ENCODE results near the gene BGN. TPM values are rescaled to one million over a fixed set of nuclear protein-coding genes. Genes with fewer than 3 reads are reported as not detected.

The BGN gene
- total RNA-seq, 1 experiment from 2014 or later: not detected

DNA sequence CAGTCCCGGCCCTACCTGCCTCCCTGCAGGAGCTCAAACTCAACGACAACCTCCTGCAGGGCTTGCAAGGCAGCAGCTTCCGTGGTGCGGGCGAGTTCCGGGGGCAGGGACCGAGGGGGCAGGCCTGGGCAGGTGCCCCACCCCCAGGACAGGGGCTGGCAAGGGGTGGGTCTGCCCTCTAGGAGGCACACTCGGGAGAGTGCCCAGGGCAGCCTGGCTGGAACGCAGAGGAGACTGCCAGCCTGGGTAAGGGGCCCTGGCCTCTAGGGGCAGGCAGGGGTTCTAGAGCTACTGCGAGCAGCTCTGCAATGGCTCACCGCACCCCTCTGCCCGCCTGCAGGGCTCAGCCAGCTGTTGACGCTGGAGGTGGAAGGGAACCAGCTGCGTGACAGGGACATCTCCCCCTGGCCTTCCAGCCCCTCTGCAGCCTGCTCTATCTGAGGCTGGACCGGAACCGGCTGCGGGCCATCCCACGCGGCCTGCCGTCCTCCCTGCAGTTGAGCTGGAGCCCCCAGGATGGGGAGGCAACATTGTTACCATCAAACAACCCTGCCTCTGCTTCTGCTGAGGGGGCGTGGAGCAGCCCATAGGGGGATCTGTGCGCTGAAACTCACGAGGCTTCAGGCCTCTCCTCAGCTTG lies 12.3 kb upstream of the BGN start:
- no peak for DNase-seq (ENCODE audit: low read depth)

DNA sequence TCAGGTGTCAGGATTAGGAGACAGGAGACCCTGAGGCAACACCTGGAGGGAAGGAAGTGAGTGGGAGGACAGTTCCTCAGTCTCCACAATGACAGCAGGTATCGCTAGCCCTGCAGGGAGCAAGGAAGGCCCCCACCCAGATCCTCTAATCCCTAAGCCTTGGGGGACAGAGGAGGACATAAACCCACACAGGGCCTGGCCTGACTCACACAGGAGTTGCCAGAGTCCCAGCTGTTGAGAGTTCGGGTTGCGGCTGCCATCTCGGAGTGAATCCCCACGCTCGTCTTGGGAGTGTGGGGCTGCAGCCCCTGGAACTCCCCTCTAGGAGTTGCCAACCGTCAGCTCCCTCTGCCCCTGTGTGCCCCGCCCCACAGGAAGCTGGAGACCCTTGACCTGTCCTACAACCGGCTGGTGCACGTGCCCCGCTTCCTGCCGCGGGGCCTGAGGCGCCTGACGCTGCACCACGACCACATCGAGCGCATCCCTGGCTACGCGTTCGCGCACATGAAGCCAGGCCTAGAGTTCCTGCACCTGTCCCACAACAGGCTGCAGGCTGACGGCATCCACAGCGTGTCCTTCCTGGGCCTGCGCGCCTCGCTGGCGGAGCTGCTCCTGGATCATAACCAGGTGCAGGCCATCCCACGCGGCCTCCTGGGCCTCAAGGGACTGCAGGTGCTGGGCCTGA lies 9.2 kb upstream of the BGN start:
- DNase-seq (ENCODE audit: low read depth): no peak

DNA sequence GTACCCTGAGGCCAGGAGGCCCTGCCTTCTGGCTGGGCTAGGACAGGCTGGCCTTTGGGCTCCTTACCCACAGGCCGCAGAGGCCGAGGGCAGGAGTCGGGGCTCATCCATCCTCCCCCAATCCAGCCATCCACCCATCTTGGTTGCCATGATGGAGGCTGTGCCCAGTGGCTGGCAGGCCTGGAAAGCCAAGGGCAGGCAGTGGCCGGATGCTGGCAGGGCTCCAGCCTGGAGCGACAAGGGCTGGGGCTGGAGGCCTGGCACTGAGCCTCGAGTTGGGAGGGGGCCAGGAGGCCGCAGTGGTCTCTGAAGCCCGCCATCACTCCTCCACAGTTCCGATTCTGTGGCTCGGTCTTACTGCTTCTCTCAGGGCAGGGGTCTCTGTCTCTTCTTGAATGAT lies 8.6 kb upstream of the BGN start:
- DNase-seq (ENCODE audit: low read depth): no peak

DNA sequence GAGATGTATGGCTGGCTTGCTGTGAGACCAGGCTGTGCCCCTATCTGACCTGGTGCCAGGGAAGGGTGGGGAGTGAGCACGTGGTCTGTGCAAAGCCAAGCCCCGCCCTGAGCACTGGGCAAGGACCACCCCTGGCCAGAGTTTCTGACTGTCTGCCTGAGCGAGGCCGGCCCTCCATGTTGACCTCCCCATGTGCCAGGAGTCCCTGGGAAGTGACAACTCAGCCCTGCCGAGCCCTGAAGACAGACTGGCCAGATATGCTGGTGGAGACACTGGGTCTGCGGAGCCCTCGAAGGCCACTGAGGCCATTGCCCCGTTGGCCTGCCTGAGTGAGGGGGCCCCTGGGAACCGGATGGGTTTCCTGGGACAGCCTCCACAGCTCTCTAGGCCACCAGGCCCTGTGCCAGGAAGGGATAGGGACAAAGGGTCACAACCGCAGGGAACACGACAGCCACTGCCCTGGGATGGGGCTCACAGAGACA lies 7.1 kb upstream of the BGN start:
- DNase-seq (ENCODE audit: low read depth): no peak

DNA sequence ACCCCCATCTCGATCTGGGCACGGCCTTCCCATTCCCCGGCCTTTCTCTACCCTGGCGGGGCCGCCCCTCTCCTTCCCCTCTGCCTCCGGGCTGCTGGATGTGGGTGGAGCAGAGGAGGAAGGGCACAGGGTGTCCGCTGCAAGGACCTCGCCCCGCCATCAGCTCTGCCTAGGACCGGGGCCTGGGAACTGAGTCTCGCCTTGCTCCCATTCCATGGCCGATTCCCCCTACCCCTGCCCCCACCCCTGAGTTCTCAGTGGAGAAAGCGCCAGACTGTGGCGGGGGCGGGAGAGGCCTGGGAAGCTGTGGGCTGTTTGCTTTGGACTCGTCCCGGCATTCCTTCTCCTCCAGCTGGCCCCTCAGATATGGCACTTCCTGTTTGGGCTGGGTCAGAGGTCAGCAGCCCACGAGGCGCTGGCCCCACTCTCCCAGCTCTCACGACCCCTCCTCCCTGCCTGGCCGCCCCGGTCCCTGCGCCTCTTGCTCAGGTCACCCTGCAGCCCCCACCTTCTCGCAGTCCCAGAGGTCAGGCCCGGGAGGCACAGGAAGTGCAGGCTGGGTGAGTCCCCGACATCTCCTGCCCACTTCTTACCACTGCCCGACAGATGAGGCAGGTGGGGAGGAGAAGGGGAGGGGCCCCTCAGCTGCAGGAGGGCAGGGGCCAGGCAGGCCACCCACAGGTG lies 6.4 kb upstream of the BGN start:
- no peak for DNase-seq (ENCODE audit: low read depth)

DNA sequence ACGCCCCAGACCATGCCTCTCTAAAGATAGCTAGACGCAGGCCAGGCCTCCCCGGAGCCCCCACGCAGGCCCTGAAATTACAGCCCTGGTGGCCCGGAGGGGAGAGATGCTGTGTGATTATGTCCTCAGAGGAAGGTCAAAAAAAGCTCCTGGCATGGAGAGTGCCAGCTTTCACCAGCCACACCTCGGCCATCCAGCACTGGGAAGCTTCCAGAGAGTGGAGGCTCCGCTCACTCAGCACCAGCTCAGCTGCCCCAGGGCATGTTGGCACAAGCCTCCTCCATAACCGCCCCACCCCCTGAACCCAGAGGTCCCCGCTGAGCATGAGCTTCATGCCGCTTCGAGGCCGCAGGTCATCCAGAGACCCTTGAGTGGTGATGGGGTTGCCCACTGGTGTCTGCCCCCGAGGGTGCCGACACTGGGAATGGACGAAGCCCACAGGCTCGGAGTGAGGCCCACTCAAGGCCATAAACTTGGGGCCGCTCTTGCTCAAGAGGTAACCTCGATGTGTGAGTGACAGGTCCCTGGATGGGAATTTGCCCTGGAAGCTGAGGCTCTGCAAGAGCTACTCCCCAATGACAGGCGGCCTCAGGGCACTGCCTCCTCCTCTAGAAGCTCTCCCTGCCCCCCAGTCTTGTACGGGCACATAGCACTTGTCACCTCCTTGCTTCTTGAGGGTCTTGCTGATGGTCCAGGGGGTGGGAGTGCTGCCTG lies 4.4 kb upstream of the BGN start:
- no peak for DNase-seq (ENCODE audit: low read depth)

DNA sequence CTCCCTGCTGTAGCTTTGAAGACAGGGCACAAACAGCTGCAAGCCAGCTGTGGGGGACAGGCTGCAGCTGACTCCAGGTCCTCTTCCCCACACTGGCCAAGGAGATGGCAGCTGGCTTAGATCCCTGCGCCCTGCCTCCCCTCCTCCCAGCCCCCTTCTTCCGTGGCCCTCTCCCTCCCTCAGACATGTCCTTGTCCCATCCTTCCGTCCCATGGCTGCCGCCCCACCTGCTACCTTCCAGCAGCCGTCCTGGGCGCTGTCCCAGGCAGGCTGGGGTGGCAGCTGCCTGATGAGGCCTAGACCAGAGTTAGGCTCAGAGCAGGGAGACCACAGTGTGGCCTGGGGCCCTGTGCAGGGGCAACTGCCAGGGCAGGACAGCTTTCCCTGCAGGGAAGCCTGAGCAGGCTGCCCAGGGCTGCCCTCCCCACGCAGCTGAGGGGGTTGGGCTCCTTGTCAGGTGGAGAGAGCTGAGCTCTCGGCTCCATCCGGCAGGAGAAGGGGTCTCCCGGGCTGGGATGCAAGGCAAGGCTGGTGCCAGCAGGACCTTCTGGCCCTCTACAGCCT lies 3.3 kb upstream of the BGN start:
- DNase-seq (ENCODE audit: low read depth): no peak

DNA sequence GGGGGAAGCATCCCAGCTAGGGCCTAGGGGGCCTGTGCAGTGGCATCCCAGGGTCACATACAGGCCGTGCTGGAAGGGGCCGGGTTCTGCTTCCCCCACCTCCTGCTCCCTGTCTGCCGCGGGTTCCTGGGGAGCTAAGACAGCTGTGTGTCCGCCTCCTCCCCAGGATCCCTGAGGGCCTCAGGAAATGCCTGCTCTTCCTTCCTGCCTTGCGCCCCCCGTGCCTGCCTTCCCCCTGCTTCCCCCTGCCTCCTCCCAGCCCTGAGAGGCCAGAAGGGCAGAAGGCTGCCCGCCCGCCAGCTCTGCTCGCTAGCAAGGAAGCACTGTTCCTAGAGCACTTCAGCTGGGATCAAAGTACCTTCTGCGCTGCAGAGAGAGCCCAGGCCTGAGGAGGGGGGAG lies 2.9 kb upstream of the BGN start:
- no peak for DNase-seq (ENCODE audit: low read depth)

DNA sequence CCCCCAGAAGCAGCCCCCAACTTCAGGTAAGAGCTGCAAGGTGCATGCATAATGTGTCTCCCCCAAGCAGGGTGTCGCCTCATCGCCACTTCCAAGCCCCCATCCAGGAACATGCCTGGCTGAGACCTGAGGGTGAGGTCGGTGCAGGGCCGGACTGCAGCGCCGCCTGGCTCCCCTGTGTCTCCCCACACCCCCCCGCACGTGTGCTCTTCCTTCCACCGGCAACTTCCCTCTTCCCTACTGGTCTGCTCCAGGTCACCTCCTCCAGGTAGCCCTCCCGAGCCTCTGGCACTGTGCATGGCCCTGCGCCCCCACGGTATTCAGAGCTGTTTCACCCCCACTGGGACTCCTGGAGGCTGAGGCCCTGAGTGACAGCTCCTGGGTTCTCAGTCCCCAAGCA lies 2.2 kb upstream of the BGN start:
- no peak for DNase-seq (ENCODE audit: low read depth)

DNA sequence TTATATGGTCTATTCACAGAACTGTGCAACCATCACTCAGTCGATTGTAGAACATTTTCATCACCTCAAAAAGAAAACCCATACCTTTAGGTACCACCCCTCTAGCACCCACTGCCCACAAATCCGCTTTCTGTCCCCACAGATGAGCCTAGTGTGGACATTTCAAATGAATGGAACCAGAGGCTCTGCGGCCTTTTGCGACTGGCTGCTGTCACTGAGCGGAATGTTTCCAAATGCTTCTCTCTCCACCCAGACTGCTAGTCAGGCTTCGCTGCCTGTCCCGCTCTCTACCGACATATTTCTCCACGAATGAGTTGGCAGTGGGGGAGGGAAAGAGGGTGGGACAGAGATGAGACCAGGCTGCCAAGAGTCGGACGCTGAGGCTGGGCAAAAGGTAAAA lies 1.7 kb upstream of the BGN start:
- no peak for DNase-seq (ENCODE audit: low read depth)

DNA sequence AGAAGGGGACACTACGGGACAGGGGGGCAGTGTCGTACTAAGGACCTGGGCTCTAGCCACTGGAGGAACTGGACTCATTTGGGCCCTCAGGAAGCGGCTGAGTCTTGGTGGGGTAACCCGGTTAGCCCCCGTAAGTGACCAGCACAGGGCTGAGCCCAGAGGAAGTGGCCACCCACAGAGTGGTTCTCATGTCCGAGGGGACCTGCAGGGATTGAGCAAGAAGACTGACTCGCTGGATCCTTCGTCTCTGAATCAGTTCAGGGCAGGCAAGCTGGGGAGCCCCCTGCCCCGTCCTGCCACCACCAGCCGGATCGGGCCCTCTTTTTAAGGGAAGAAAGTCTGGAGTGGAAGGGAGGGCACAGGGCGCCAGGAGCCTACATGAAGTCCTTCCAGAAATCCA lies 719 bp upstream of the BGN start:
- DNase-seq (ENCODE audit: low read depth): no peak

DNA sequence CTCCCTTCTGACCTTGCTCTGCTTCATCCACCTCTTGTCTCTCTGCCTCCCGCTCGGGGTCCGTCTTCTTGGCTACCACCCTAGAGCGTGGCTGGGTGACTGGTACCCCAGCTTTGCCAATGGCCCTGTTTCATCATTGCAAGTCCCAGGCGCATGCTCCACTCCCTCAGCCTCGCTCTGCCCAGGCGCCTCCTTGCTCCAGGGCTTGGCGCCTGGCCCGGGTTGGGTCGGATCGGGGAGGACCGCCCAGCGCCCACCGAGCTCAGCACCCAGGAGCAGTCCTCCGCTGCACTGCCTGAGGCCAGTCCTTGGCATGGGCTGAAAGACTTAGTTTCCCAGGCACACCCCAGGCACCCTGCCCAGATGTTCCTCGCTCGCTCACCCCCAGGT lies 577 bp downstream of the BGN start:
- DNase-seq (ENCODE audit: low read depth): no peak

DNA sequence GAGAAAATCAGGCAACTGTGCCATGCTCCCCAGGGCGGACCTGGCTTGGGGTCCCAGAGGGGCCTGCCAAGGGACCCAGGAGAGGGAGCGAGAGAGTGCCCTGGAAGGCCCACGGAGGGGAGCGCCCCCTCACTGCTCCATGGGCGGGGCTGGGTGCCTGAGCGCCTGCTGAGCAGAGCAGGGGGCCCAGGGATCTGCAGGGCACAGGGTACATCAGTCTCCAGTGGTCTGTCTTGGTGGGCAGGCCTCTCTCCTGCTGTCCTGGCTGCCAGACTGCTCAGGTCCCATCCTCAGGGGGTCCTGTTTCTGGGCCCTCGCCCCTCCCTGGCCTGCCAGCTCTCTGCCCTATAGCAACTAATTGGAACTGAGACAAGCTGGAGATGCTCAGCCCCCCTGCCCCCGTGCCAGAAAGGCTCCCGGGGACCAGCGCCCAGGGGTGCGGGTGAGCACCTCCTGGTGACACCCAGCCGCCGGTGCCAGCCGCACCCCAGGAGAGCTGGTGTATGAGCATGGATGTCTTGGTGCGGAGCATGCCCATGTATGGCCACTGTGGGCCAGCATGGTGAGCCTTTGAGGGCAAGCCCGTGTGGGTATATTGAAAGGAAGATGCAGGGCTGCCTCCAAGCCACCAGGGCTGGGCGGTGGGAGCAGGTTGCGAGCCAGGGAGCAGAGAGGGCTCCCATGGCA lies 1.3 kb downstream of the BGN start:
- no peak for DNase-seq (ENCODE audit: low read depth)

DNA sequence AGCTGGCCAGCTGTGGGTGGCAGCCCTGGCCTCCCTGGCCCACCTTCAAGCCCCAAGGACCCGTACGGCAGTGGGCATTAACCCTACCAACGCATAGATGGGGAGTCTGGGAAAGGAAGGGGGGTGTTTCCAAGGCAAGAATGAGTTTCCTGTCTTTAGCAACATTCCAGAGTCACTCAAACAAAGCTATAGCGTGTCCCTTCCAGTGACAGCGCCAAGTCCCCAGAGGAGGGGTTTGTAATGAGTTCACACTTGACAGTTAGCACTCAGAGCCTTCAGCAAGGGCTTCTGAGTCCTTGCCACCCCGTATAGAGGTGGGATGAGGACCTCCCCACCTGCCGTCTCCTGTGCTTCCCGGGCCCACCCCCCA lies 1.8 kb downstream of the BGN start:
- no peak for DNase-seq (ENCODE audit: low read depth)

DNA sequence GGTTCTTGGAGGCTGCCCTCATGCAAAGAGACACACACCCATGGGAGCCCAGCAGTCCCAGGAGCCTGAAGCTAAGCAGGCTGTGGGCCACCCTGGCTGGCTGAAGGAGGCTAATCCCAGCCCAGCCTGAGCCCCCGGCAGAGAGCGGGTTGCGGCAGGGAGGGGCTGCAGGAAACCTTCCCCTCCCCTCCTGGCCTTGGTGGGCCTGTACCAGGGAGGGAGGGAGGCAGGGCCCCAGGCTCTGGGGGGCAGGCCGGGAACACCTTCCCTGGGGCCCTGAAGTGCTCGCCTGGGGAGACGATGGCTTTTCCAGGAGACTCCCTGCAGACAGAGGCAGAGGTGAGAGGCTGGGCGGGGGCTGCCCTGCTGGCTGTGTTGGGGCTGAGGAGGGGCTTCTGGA lies 3.7 kb downstream of the BGN start:
- no peak for DNase-seq (ENCODE audit: low read depth)

DNA sequence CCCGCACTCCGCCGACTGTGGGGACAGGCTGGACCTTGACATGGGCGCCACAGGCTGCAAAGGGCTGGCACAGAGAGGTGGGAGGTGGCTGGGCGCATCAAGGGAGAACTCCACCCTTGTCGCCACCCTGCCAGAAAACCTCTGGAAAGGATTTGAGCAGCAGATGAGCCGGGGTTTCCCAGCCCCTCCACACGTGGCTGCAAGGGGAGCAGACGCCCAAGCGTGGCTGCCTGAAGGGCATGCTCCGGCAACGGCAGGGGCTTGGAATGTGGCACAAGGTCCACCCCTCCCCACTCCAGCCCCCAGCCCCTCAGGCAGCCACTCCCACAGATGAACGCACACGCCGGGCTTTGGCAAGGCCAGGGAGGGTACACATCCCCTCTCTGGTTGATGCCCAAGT lies 4.6 kb downstream of the BGN start:
- no peak for DNase-seq (ENCODE audit: low read depth)

DNA sequence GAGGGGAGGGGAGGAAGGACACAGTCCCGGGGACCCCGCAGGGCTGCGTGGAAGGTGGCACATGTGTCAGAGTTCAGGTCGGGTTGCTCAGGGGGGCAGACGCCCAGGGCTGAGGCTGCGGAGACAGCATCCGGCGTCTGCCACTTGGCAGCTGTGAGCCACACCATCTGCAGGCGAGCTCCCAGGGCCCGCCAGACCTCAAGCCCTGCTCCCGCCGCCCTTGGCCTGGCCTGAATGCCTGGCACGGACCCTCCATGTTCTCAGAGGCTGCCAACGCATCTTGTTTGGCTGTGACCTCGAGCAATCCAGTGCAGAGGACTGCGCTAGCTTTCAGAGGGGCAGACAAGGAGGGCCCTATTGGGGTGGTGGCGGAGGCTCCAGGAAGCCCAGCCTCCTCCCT lies 5.1 kb downstream of the BGN start:
- no peak for DNase-seq (ENCODE audit: low read depth)

DNA sequence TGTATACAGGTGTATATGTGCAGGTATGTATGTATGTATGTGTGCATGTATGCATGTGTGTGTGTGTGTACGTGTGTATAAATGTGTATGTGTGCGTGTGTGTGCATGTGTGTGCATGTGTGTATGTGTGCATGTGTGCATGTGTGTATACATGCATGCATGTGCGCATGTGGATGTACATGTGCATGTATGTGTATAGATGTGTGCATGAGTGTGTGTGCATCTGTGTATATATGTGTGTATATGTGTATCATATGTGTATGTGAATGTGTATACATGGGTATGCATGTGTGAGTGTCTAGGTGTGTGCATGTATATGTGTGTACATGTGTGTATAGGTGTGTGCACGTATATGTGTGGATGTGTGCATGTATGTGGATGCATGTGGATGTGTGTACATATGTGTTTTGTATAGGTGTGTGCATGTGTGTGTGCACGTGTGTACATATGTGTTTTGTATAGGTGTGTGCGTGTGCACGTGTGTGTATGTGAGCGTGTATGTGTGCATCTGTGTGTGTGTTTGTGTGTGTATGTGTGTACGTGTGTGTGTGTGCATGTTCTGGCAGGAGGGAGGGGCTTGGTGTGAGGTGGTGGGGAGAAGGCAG lies 6.0 kb downstream of the BGN start:
- DNase-seq (ENCODE audit: low read depth): no peak

DNA sequence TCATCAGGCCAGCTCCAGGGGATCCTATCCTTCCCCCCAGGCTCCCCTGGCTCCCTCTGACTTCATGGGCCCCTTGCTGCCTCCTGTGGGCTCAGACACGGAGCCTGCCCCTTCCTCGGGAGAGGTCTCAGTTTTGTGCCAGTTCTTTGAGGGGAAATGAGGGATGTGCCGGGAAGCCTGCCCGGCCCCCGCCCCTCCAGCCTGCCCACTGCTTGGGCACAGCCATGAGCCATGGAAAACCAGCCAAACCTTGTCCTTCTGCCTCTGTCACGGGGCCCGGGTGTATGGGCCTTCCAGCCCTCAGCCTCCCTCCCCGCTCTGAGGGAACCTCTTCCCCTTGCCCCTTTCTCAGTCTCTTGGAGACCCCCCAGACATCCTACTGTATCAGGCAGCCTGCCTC lies 6.8 kb downstream of the BGN start:
- no peak for DNase-seq (ENCODE audit: low read depth)

DNA sequence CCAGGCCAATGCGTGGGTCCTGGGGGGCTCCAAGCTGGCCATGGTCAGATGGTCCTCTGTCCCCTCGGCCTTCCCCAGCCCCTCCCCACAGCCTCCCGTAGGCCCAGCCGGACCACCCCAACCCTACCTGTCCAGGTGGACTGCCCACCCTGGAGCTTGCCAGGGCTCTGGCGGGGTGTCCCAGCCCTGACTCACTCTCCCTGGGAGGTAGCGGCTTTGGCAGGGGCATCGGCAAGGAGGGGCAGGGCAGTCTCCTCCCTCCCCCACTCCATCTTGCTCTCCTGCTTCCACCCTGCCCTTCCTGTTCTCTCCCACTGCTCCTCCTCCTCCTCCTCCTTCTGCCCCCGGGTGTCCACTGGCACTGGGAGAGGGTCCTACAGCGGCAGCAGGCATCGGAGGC lies 7.4 kb downstream of the BGN start:
- DNase-seq (ENCODE audit: low read depth): no peak

DNA sequence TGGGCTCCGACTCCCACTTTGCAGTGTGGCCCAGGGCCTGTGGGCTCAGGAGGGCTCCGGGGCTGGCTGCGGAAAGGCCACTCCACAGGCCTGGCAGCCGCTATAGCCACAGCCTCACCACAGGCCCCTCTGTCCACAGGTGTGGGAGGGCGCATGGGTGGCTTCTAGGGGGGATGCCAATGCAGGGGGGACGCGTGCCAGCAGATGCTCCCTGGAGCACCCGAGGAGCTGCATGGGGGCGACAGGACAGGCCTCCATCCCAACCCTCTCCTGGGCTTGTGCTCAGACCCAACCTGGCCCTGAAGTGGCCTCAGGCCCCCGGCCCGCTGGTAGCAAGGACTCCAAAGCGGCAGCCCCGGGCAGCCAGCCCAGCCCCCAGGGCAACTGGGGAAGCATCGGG lies 8.0 kb downstream of the BGN start:
- no peak for DNase-seq (ENCODE audit: low read depth)
